Prostate gland (tissue), 2 donors: ENCODE measurements around the gene EPC1.

Experiments
- POLR2A ChIP-seq: fragments of 450-650 bp; IDR thresholded peaks from one replicate; pipeline ENCODE4 v1.6.1; 2016; ENCODE audit warnings: antibody characterized with exemption, mild to moderate bottlenecking
- TF ChIP-seq, protein P1 (sequence below), 4 experiments: fragments of 200-600 bp in 2 of 4; fragments of 450-650 bp in 2 of 4; sonication (generic) in 2 of 4; IDR thresholded peaks; 1 replicate in 3 of 4; 2 replicates in 1 of 4; pipeline ENCODE4 v1.5.1; 2016 to 2019; ENCODE audit warnings: antibody characterized with exemption in 4 of 4, mild to moderate bottlenecking in 2 of 4, moderate library complexity in 2 of 4

DNA sequence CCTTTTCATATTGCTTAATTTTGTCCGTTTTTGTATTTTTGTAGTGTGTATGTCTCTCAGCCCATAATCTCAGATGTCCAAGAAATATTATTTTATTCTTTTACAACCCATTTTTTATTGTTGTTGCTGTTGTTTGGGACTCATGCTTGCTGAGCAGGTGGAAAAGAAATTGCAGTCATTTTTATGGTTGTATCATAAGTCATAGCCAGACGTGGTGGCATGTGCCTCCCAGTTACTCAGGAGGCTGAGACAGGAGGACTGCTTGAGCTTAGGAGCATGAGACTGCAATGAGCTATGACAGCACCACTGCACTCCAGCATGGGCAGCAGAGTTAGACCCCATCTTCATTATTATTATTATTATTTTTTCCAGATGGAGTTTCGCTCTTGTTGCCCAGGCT lies 117.8 kb downstream of the EPC1 start:
- TF ChIP-seq, protein P1, sequence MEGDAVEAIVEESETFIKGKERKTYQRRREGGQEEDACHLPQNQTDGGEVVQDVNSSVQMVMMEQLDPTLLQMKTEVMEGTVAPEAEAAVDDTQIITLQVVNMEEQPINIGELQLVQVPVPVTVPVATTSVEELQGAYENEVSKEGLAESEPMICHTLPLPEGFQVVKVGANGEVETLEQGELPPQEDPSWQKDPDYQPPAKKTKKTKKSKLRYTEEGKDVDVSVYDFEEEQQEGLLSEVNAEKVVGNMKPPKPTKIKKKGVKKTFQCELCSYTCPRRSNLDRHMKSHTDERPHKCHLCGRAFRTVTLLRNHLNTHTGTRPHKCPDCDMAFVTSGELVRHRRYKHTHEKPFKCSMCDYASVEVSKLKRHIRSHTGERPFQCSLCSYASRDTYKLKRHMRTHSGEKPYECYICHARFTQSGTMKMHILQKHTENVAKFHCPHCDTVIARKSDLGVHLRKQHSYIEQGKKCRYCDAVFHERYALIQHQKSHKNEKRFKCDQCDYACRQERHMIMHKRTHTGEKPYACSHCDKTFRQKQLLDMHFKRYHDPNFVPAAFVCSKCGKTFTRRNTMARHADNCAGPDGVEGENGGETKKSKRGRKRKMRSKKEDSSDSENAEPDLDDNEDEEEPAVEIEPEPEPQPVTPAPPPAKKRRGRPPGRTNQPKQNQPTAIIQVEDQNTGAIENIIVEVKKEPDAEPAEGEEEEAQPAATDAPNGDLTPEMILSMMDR (IDR thresholded peaks at IDR 0.05) = no peak
- TF ChIP-seq POLR2A = no peak
